ENCODE measurements around the gene FOXO6. TPM values are rescaled to one million over a fixed set of nuclear protein-coding genes. Genes with fewer than 3 reads are reported as not detected.
A peak's percentile ranks its signal among the peaks of the same experiment; 100 is the strongest.

The FOXO6 gene
- total and polyA plus RNA-seq, 7 experiments from 2014 or later: 0.66 to 1.3 TPM; not detected in 5

GRCh38 chr1:41425369-41425768 lies 64.1 kb downstream of the FOXO6 start:
- no peak overlapping the region for H3K27ac ChIP-seq (ENCODE audit: low read depth, low read length)
- H3K27me3 Mint-ChIP-seq: peaks cover 0 to 14% (median 5%) of the 10 kb centered on the region in 5 donors
- peaks cover 0 to 6% (median 0%) of the 10 kb centered on the region in 7 donors for H3K4me1 Mint-ChIP-seq
- H3K9me3 Mint-ChIP-seq: no peaks in the 10 kb centered on the region
- no peaks in the 10 kb centered on the region for H3K27me3 ChIP-seq (ENCODE audit: control insufficient read depth in 2 of 2, insufficient read depth in 2 of 2, low read length in 2 of 2)
- H3K9me3 ChIP-seq (ENCODE audit: control insufficient read depth in 2 of 3, low read length in 3 of 3): no peaks in the 10 kb centered on the region
- ChIA-PET POLR2A (no interaction called here), CTCF (no interaction called here)
- no peaks in the 10 kb centered on the region for H3K36me3 ChIP-seq (ENCODE audit: control insufficient read depth in 2 of 3, insufficient read depth in 3 of 3, low read length in 3 of 3)
- DNase-seq (no peak), ATAC-seq (no peak)
- no peak overlapping the region for H3K4me3 ChIP-seq (ENCODE audit: low read length)
- intact Hi-C loops (cut with micrococcal nuclease): no loop called here
- no peaks in the 10 kb centered on the region for H3K4me1 ChIP-seq (ENCODE audit: control insufficient read depth in 2 of 2, insufficient read depth in 2 of 2, low read length in 2 of 2)
- H3K4me3 Mint-ChIP-seq: no peak overlapping the region
- no peak overlapping the region for H3K27ac Mint-ChIP-seq
- no peaks in the 10 kb centered on the region for H3K36me3 Mint-ChIP-seq

- H3K36me3 ChIP-seq (ENCODE audit: control insufficient read depth in 2 of 3, insufficient read depth in 3 of 3, low read length in 3 of 3): no peaks in the 10 kb centered on the region
- no peaks in the 10 kb centered on the region for H3K4me1 ChIP-seq (ENCODE audit: control insufficient read depth in 2 of 2, insufficient read depth in 2 of 2, low read length in 2 of 2)
- no peaks in the 10 kb centered on the region for H3K27me3 ChIP-seq (ENCODE audit: control insufficient read depth in 2 of 2, insufficient read depth in 2 of 2, low read length in 2 of 2)
- no peaks in the 10 kb centered on the region for H3K9me3 ChIP-seq (ENCODE audit: control insufficient read depth in 2 of 3, low read length in 3 of 3)
- H3K27ac ChIP-seq (ENCODE audit: low read depth, low read length): no peak overlapping the region
- ChIA-PET POLR2A (no interaction called here), CTCF (interaction anchor here (0.7 kb wide), 1 partner anchor 9 kb away, joined by 3 read pairs; no protein-coding TSS in a partner anchor)
- Mint-ChIP-seq H3K27me3 (peaks cover 0 to 14% (median 5%) of the 10 kb centered on the region in 5 donors), H3K4me1 (peaks cover 0 to 6% (median 0%) of the 10 kb centered on the region in 7 donors), H3K27ac (no peak overlapping the region), H3K36me3 (no peaks in the 10 kb centered on the region), H3K4me3 (no peak overlapping the region), H3K9me3 (no peaks in the 10 kb centered on the region)
- no peak for DNase-seq
- no peak for ATAC-seq
- no peak overlapping the region for H3K4me3 ChIP-seq (ENCODE audit: low read length)
- intact Hi-C loops (cut with micrococcal nuclease): no loop called here
These were observed 65.1 kb downstream of the FOXO6 start for GRCh38 chr1:41426201-41426890.

DNA sequence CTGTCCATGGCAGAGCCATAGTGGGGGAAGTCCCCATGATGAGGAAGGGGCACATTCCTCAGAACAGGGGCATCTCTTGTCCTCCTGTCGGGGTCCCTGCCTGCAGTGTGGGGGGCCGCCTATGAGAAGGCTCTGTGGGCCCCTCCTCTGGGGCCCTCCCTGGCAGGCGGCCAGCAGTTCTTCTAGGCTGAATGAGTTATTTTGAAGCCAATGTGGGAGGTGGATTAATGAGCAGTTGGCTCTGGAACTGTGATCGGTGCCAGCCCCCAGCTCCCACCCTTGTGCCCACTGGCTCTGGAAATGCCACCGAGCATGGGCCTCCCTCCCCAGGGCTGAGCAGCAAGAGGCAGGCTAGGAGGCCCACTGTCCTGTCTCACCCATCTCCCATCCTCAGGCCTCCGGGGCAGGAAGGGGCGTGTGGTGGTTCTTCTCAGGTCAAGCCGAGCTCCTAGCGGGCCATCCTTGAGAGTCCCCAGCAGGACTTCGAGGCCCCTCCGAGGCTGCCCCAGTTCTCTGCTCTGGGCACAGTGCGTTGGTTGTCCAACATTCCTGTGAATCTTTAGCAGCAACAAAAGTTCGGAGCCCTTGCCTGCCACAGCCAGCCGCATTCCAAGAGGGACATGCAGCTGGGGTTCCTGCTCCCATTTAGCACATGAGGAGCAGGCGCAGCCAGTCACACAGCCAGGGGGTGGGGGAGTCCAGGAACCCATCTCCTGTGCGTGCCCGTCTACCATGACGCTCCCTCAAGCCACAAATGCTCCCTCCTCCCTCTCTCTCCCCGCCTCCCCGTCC lies 66.1 kb downstream of the FOXO6 start:
- Histone ChIP-seq H3K4me3 (ENCODE audit: low read length) (no peak overlapping the region), H3K4me1 (ENCODE audit: control insufficient read depth in 2 of 2, insufficient read depth in 2 of 2, low read length in 2 of 2) (no peaks in the 10 kb centered on the region), H3K27ac (ENCODE audit: low read depth, low read length) (no peak overlapping the region), H3K36me3 (ENCODE audit: control insufficient read depth in 2 of 3, insufficient read depth in 3 of 3, low read length in 3 of 3) (no peaks in the 10 kb centered on the region), H3K27me3 (ENCODE audit: control insufficient read depth in 2 of 2, insufficient read depth in 2 of 2, low read length in 2 of 2) (no peaks in the 10 kb centered on the region), H3K9me3 (ENCODE audit: control insufficient read depth in 2 of 3, low read length in 3 of 3) (no peaks in the 10 kb centered on the region)
- intact Hi-C loops (cut with micrococcal nuclease): no loop called here
- CTCF ChIA-PET: interaction anchor here (0.9 kb wide), 1 partner anchor 151 kb away, joined by 3 read pairs; no protein-coding TSS in a partner anchor
- Mint-ChIP-seq H3K27ac (no peak overlapping the region), H3K9me3 (no peaks in the 10 kb centered on the region), H3K4me3 (no peak overlapping the region), H3K27me3 (peaks cover 0 to 12% (median 5%) of the 10 kb centered on the region in 5 donors), H3K4me1 (peaks cover 0 to 6% (median 0%) of the 10 kb centered on the region in 7 donors), H3K36me3 (no peaks in the 10 kb centered on the region)
- POLR2A ChIA-PET: no interaction called here
- ATAC-seq: no peak
- DNase-seq: no peak

DNA sequence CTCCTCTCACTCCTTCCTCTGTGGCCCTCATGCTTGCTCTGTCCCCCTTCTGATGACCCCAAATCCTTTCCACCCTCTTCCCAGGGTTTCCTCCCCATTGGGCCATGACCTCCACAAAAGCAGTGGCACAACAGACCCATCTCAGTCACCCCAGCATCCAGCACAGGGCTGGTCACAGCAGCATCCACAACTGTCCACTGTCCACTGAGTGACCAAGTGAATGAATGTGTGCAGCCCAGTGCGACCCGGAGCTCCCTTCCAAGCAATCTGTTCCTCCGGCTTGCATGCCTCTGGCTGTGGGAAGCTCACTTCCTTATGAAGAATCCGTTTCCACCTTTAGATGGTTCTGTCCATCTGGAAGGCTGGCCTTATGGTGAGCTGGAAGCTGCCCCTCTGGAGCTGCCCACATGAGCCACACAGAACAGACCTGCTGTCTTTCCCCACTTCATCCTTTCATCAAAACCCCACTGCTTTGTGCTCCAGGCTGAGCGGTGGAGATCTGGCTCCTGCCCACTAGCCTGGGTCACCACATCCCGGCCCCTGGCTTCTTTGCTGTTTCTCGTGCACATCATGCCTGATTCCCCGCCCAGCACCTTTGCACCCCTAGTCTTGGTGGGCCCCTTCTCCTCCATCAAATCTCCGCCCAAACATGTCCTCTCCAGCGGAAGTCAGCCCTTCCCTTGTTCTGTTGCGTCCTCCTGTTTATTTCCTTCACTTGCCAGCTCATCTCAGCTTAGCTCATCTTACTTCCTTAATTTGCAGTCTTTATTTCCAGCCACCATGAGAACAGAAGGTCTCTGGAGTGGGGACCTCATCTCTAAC lies 66.9 kb downstream of the FOXO6 start:
- ATAC-seq (peak; percentile 17), DNase-seq (no peak)
- ChIA-PET POLR2A (no interaction called here), CTCF (interaction anchor here (0.9 kb wide), 1 partner anchor 151 kb away, joined by 3 read pairs; no protein-coding TSS in a partner anchor)
- Mint-ChIP-seq H3K27ac (peak overlapping the region in 1 of 9 donors; percentile 25), H3K9me3 (no peaks in the 10 kb centered on the region), H3K4me3 (no peak overlapping the region), H3K36me3 (no peaks in the 10 kb centered on the region), H3K27me3 (peaks cover 0 to 12% (median 11%) of the 10 kb centered on the region in 5 donors), H3K4me1 (peaks cover 0 to 8% (median 0%) of the 10 kb centered on the region in 7 donors)
- H3K9me3 ChIP-seq (ENCODE audit: control insufficient read depth in 2 of 3, low read length in 3 of 3): no peaks in the 10 kb centered on the region
- no peaks in the 10 kb centered on the region for H3K27me3 ChIP-seq (ENCODE audit: control insufficient read depth in 2 of 2, insufficient read depth in 2 of 2, low read length in 2 of 2)
- H3K27ac ChIP-seq (ENCODE audit: low read depth, low read length): no peak overlapping the region
- no peaks in the 10 kb centered on the region for H3K36me3 ChIP-seq (ENCODE audit: control insufficient read depth in 2 of 3, insufficient read depth in 3 of 3, low read length in 3 of 3)
- intact Hi-C loops (cut with micrococcal nuclease): no loop called here
- H3K4me1 ChIP-seq (ENCODE audit: control insufficient read depth in 2 of 2, insufficient read depth in 2 of 2, low read length in 2 of 2): no peaks in the 10 kb centered on the region
- H3K4me3 ChIP-seq (ENCODE audit: low read length): no peak overlapping the region

- CTCF ChIA-PET: no interaction called here
- POLR2A ChIA-PET: no interaction called here
- no peaks in the 10 kb centered on the region for H3K9me3 Mint-ChIP-seq
- H3K4me3 Mint-ChIP-seq: no peak overlapping the region
- ATAC-seq (no peak), DNase-seq (no peak)
- H3K4me1 ChIP-seq (ENCODE audit: control insufficient read depth in 2 of 2, insufficient read depth in 2 of 2, low read length in 2 of 2): no peaks in the 10 kb centered on the region
- no peak overlapping the region for H3K27ac ChIP-seq (ENCODE audit: low read depth, low read length)
- no peaks in the 10 kb centered on the region for H3K9me3 ChIP-seq (ENCODE audit: control insufficient read depth in 2 of 3, low read length in 3 of 3)
- peaks cover 0 to 20% (median 17%) of the 10 kb centered on the region in 5 donors for H3K27me3 Mint-ChIP-seq
- no peaks in the 10 kb centered on the region for H3K36me3 Mint-ChIP-seq
- H3K4me3 ChIP-seq (ENCODE audit: low read length): no peak overlapping the region
- H3K36me3 ChIP-seq (ENCODE audit: control insufficient read depth in 2 of 3, insufficient read depth in 3 of 3, low read length in 3 of 3): no peaks in the 10 kb centered on the region
- intact Hi-C loops (cut with micrococcal nuclease): no loop called here
- peak overlapping the region in 1 of 9 donors; percentile 25 for H3K27ac Mint-ChIP-seq
- H3K4me1 Mint-ChIP-seq: peaks cover 0 to 8% (median 0%) of the 10 kb centered on the region in 7 donors
- no peaks in the 10 kb centered on the region for H3K27me3 ChIP-seq (ENCODE audit: control insufficient read depth in 2 of 2, insufficient read depth in 2 of 2, low read length in 2 of 2)
These were observed 67.8 kb downstream of the FOXO6 start for GRCh38 chr1:41428738-41429640.

DNA sequence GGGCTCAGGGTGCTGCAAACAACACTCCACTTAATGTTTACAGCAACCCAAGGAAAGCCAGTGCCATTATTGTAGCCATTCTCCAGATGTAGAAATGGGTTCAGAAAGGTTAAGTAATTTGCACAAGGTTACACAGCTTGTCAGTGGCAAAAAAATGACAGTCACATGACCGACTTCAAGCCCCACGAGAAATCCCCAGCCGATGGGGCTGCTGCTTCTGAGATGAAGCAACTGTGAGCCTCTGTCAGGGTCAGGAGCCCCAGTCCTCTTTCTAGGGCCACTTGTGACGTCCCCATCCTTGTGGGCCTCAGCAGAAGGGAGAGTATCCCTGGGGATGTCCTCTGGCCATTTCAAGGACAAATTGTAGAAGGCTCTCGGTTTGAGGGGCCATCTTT lies 68.4 kb downstream of the FOXO6 start:
- Histone ChIP-seq H3K4me3 (ENCODE audit: low read length) (no peak overlapping the region), H3K27me3 (ENCODE audit: control insufficient read depth in 2 of 2, insufficient read depth in 2 of 2, low read length in 2 of 2) (no peaks in the 10 kb centered on the region), H3K4me1 (ENCODE audit: control insufficient read depth in 2 of 2, insufficient read depth in 2 of 2, low read length in 2 of 2) (no peaks in the 10 kb centered on the region), H3K27ac (ENCODE audit: low read depth, low read length) (no peak overlapping the region), H3K36me3 (ENCODE audit: control insufficient read depth in 2 of 3, insufficient read depth in 3 of 3, low read length in 3 of 3) (no peaks in the 10 kb centered on the region), H3K9me3 (ENCODE audit: control insufficient read depth in 2 of 3, low read length in 3 of 3) (no peaks in the 10 kb centered on the region)
- no peaks in the 10 kb centered on the region for H3K36me3 Mint-ChIP-seq
- POLR2A ChIA-PET: no interaction called here
- peaks cover 0 to 8% (median 0%) of the 10 kb centered on the region in 7 donors for H3K4me1 Mint-ChIP-seq
- DNase-seq (no peak), ATAC-seq (no peak)
- intact Hi-C loops (cut with micrococcal nuclease): loop anchor here (5.0 kb wide), 1 partner anchor 147 kb away; no protein-coding TSS in a partner anchor
- no peak overlapping the region for H3K4me3 Mint-ChIP-seq
- H3K27ac Mint-ChIP-seq: no peak overlapping the region
- no peaks in the 10 kb centered on the region for H3K9me3 Mint-ChIP-seq
- CTCF ChIA-PET: no interaction called here
- peaks cover 2 to 27% (median 22%) of the 10 kb centered on the region in 5 donors for H3K27me3 Mint-ChIP-seq

Data from naive thymus-derived CD4-positive, alpha-beta T cell (primary cell).